Hypothalamus (tissue), 51 donors: ENCODE results near the gene GBP3.
"Not testable (repeated sequence)": the region's sequence is repeated elsewhere in the genome, so short reads cannot be mapped to it uniquely, and the experiment has no call there.

Experiments
- DNase-seq, 51 donors: peaks; one replicate each; lab custom pipeline; 2025; lab: John Stamatoyannopoulos, UW

The GBP3 gene

DNA sequence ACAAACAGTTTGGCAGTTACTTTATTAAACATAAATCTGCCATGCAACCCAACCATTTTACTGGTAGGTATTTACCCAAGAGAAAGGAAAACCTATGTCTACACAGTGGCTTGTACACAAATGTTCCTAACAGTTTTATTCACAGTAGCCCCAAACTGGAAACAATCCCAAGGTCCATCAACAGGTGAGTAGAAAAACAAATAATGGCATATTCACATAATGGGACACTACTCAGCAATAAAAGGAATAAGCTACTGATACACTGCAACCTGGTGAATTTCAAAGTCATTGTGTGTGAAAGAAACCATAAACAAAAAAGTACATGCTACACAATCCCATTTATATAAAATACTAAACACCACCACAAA, 42.9 kb downstream of the GBP3 start:
- no peak for DNase-seq

DNA sequence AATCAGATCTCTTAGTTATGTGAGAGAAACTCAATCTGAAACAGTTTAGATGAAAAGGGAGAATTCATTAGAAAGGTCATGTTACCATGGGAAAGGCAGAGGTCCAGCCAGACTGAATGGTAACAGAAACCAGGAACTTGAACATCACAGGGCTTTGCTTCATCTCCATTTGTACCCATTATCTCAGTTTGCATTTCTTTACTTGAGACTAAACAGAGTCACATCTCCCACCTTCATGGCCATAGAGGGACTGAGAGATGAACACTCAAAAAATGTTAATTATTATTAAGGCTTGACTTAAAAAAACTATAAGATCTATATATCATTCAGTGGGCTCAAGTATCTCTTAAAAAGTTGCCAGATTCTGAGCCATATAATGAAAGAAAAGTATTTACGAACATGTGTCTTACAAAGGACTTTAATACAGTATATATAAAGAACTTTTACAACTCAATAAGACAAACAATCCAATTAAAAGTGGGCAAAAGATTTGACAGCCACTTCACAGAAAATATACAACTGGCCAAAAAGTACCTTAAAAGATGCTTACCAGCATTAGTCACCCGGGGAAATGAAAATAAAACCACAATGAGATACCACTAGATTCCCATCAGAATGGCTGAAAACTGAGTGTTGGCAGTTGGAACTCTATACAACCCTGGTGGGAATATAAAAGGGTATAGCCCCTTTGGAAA, 43.5 kb downstream of the GBP3 start:
- no peak for DNase-seq

DNA sequence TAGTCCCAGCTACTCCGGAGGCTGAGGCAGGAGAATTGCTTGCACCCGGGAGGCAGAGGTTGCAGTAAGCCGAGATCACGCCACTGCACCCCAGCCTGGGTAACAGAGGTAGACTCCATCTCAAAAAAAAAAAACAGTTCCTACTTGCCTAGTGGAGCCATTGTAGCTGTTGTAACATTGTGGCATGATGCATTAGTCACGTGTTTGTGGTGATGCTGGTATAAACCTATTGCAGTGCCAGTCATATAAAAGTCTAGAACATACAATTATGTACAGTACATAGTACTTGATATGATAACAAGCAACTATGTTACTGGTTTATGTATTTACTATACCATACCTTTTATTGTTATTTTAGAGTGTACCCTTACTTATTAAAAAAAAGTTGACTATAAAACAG, 46.4 kb downstream of the GBP3 start:
- DNase-seq = no peak

DNA sequence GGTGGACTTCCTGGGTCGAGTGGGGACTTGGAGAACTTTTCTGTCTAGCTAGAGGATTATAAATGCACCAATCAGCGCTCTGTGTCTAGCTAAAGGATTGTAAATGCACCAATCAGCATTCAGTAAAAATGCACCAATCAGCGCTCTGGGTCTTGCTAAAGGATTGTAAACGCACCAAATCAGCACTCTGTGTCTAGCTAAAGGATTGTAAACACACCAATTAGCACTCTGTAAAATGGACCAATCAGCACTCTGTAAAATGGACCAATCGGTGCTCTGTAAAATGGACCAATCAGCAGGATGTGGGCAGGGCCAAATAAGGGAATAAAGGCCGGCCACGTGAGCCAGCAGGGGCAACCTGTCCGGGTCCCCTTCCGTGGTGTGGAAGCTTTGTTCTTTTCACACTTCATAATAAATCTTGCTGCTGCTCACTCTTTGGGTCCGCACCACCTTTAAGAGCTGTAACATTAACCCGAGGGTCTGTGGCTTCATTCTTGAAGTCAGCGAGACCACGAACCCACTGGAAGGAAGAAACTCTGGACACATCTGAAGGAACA, 48.0 kb downstream of the GBP3 start:
- not testable (repeated sequence) for DNase-seq

DNA sequence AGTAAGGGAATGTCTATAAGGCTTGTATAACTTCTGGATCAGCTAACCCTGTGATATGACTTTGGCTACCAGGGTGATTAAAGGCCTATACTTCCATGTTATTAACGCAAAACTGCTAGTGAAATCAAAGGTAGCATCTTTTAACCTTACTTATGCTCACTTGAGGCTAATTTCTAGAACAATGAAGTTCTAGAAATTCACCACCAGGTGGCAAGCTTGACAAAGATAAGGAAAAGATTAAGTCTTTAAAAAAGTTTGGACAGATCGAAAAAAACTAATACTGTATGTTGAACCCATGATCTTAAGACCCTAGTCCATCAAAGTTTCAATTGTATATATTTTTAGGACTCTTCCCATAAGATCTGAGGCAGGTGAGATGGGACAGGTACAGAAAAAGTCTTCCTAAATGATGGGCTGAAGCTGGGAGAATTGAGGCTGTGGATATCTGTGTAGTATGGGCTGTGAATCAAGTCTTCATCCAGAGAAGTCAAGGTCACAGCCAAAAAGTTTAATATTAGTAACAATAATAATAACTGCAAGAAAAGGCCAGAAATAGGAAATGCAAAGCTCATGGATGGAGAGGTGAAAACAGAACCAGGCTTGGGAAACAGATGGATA, 49.0 kb downstream of the GBP3 start:
- peak in 1 of 51 donors; percentile 31 for DNase-seq

DNA sequence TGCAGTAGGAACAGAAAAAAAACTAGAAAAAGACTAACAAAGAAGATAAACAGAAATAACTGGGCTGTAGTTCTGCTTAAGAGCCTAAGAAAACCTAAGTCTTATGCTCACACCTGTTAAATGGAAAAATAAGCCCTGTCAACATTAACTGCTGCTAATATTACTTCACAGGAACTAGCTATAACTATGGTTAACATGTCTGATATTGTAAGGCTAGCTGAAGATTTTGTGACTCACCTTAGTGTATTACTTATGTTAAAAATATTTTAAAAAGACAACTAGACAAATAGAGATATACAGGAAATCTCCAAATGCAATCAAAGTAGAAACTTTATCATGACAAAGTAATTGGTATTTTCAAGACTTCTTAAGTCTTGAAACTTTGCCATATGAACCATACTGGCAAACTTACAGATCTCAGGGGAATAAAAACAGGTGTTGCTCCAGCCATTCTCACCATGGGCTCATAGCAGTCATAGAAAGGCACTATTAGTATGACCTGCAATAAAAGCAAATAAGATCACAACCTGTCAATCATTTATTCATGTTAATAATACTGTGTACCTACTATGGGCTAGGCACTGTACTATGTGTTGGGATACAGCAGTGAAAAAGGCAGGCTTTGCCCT, 60.9 kb downstream of the GBP3 start:
- DNase-seq = no peak

DNA sequence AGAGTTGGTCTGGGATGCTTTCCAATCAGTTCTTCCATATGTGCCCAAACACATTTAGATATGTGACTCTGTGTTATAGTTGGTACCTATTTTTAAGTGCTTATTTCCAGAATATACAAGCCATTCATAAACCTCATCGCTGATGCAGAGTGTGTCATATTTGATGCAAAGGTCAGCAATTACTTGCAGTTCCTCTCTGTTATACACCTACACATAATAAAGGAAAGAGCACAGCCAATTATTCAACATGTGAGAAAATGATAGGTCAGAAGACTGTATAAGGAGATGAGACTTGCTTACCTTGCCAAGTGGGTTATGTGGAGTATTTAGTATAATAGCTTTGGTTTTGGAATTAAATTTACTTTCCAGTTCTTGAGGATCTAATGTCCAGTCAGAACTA, 61.6 kb downstream of the GBP3 start:
- DNase-seq = no peak
